K562 (cell line): Measurements from ENCODE around the gene APOL3.
"Not testable (repeated sequence)": the region's sequence is repeated elsewhere in the genome, so short reads cannot be mapped to it uniquely, and the experiment has no call there.

Source experiments
- BDP1 ChIP-seq: IDR thresholded peaks from 3 replicates; pipeline ENCODE4 v1.6.1; 2011; ENCODE audit not compliant: insufficient read length, insufficient read depth
- CC2D1A ChIP-seq: fragments of 450-650 bp; IDR thresholded peaks from 2 replicates; pipeline ENCODE4 v1.6.1; 2017; ENCODE audit warnings: mild to moderate bottlenecking
- CREB3 ChIP-seq: fragments of 450-650 bp; conservative IDR thresholded peaks from 2 replicates; pipeline ENCODE4 v1.6.1; 2016; ENCODE audit warnings: missing genetic modification characterization, low read depth, mild to moderate bottlenecking, missing compliant biosample characterization, moderate library complexity
- GMEB1 ChIP-seq: fragments of 250-450 bp; sonication (Bioruptor Pico); IDR thresholded peaks from 2 replicates; pipeline ENCODE4 v1.4.0; 2020; ENCODE audit warnings: mild to moderate bottlenecking
- GTF2F1 ChIP-seq: IDR thresholded peaks from 2 replicates; pipeline ENCODE4 v1.6.1; 2011; ENCODE audit warnings: low read depth, low read length, improper control_type of control experiment
- ZC3H8 ChIP-seq: fragments of 450-650 bp; IDR thresholded peaks from 2 replicates; pipeline ENCODE4 v1.6.1; 2017
- ZFX ChIP-seq: sonication (generic); formaldehyde crosslinking; IDR thresholded peaks from 2 replicates; pipeline ENCODE4 v1.8.0; 2022; ENCODE audit warnings: mild to moderate bottlenecking, missing genetic modification reagents, moderate library complexity
- ZNF140 ChIP-seq: fragments of 250-450 bp; sonication (Bioruptor Pico); IDR thresholded peaks from 2 replicates; pipeline ENCODE4 v1.8.0; 2021; ENCODE audit warnings: moderate library complexity, mild to moderate bottlenecking, inconsistent platforms
- ZNF24 ChIP-seq: fragments of 450-650 bp; IDR thresholded peaks from 2 replicates; pipeline ENCODE4 v1.6.1; 2016
- ZNF3 ChIP-seq: fragments of 250-450 bp; sonication (Bioruptor Pico); IDR thresholded peaks from 2 replicates; pipeline ENCODE4 v1.5.0; 2021; ENCODE audit warnings: mild to moderate bottlenecking, moderate library complexity
- ZNF75A ChIP-seq: fragments of 450-650 bp; formaldehyde crosslinking; IDR thresholded peaks from 2 replicates; pipeline ENCODE4 v1.4.0; 2020; ENCODE audit warnings: mild to moderate bottlenecking
- TF ChIP-seq, protein P1 (sequence below): fragments of 250-450 bp; sonication (Bioruptor Pico); IDR thresholded peaks from 2 replicates; pipeline ENCODE4 v1.4.0; 2020
- TF ChIP-seq, protein P2 (sequence below), 3 experiments: IDR thresholded peaks in 2 of 3; conservative IDR thresholded peaks in 1 of 3; 2 replicates each; pipeline ENCODE4 v1.5.1; 2011 to 2012; ENCODE audit warnings: low read length in 3 of 3, mild to moderate bottlenecking in 3 of 3, control low read depth in 2 of 3, improper control_type of control experiment in 1 of 3, inconsistent platforms in 1 of 3, low read depth in 1 of 3, mixed read lengths in 1 of 3, moderate library complexity in 1 of 3; ENCODE audit not compliant: insufficient read depth in 2 of 3

DNA sequence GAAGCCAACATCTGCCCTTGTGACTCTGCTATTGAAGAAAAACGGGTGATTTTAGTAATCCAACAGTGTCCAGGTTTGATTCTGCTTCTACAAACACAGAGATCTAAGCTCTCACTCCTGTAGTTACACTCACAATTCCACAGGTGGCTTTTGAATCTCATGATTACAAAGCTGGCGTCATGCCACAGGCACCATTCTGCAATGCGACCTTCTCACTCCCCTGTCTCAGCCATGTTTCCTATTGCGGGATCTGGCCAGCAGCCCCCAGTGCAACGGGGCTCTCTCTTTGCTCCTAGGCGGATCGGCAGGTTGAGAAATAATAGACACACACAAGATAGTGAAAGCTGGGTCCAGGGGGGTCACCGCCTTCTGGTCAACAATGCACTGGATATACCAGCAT is 42.4 kb upstream of the APOL3 start:
- TF ChIP-seq, protein P1, sequence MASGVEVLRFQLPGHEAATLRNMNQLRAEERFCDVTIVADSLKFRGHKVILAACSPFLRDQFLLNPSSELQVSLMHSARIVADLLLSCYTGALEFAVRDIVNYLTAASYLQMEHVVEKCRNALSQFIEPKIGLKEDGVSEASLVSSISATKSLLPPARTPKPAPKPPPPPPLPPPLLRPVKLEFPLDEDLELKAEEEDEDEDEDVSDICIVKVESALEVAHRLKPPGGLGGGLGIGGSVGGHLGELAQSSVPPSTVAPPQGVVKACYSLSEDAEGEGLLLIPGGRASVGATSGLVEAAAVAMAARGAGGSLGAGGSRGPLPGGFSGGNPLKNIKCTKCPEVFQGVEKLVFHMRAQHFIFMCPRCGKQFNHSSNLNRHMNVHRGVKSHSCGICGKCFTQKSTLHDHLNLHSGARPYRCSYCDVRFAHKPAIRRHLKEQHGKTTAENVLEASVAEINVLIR: not testable (repeated sequence)
- not testable (repeated sequence) for TF ChIP-seq ZNF140; BDP1; CREB3 (tag); ZFX (CRISPR knock-in tag); CC2D1A; GMEB1; ZC3H8; ZNF24; ZNF75A (CRISPR knock-in tag); ZNF3 (CRISPR knock-in tag); GTF2F1
- TF ChIP-seq, protein P2, sequence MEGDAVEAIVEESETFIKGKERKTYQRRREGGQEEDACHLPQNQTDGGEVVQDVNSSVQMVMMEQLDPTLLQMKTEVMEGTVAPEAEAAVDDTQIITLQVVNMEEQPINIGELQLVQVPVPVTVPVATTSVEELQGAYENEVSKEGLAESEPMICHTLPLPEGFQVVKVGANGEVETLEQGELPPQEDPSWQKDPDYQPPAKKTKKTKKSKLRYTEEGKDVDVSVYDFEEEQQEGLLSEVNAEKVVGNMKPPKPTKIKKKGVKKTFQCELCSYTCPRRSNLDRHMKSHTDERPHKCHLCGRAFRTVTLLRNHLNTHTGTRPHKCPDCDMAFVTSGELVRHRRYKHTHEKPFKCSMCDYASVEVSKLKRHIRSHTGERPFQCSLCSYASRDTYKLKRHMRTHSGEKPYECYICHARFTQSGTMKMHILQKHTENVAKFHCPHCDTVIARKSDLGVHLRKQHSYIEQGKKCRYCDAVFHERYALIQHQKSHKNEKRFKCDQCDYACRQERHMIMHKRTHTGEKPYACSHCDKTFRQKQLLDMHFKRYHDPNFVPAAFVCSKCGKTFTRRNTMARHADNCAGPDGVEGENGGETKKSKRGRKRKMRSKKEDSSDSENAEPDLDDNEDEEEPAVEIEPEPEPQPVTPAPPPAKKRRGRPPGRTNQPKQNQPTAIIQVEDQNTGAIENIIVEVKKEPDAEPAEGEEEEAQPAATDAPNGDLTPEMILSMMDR (IDR thresholded peaks at IDR 0.05 in 2 of 3, conservative IDR thresholded peaks at IDR 0.05 in 1 of 3; ENCODE audit: insufficient read depth in 2 of 3, low read depth in 1 of 3, low read length in 3 of 3): not testable (repeated sequence)
